Smooth muscle cell (in vitro differentiated cells): ENCODE measurements around the gene CLTC. TPM values are rescaled to one million over a fixed set of nuclear protein-coding genes. Genes with fewer than 3 reads are reported as not detected.

Experiments
- DNase-seq: peaks from one replicate; lab custom pipeline; 2025; ENCODE audit not compliant: unreplicated experiment; lab: John Stamatoyannopoulos, UW
- H2AFZ ChIP-seq: fragments of 200-600 bp; sonication (generic); 2 replicates; pipeline ENCODE4 v1.6.0; 2016; ENCODE audit warnings: antibody characterized with exemption, low read depth, mild to moderate bottlenecking
- H3F3A ChIP-seq: fragments of 200-600 bp; sonication (generic); 2 replicates; pipeline ENCODE4 v1.6.0; 2017; ENCODE audit warnings: antibody characterized with exemption, low read depth
- H3K27ac ChIP-seq: fragments of 200-600 bp; sonication (generic); 2 replicates; pipeline ENCODE4 v1.5.1; 2016; ENCODE audit warnings: low read depth, mild to moderate bottlenecking
- H3K27me3 ChIP-seq: fragments of 200-600 bp; sonication (generic); 2 replicates; pipeline ENCODE4 v1.6.1; 2016; ENCODE audit warnings: low read depth, mild to moderate bottlenecking
- H3K36me3 ChIP-seq: fragments of 200-600 bp; sonication (generic); 2 replicates; pipeline ENCODE4 v1.5.1; 2016; ENCODE audit warnings: low read depth
- H3K4me1 ChIP-seq: fragments of 200-600 bp; sonication (generic); 2 replicates; pipeline ENCODE4 v1.5.1; 2016; ENCODE audit warnings: low read depth
- H3K4me2 ChIP-seq: fragments of 200-600 bp; sonication (generic); 2 replicates; pipeline ENCODE4 v1.6.0; 2016; ENCODE audit warnings: mild to moderate bottlenecking
- H3K4me3 ChIP-seq: fragments of 200-600 bp; sonication (generic); 2 replicates; pipeline ENCODE4 v1.5.1; 2016; ENCODE audit warnings: mild to moderate bottlenecking
- H3K79me2 ChIP-seq: fragments of 200-600 bp; sonication (generic); 2 replicates; pipeline ENCODE4 v1.6.0; 2016; ENCODE audit warnings: low read depth, mild to moderate bottlenecking
- H3K9ac ChIP-seq: fragments of 200-600 bp; sonication (generic); 2 replicates; pipeline ENCODE4 v1.6.0; 2016; ENCODE audit warnings: low read depth
- H3K9me3 ChIP-seq: fragments of 200-600 bp; sonication (generic); replicated peaks from 2 replicates; pipeline ENCODE4 v1.5.1; 2016; ENCODE audit warnings: low read depth
- H4K20me1 ChIP-seq: fragments of 200-600 bp; sonication (generic); 2 replicates; pipeline ENCODE4 v1.6.0; 2016; ENCODE audit warnings: low read depth
- CTCF ChIP-seq: fragments of 200-600 bp; sonication (generic); IDR thresholded peaks from 2 replicates; pipeline ENCODE4 v1.5.1; 2017; ENCODE audit warnings: borderline replicate concordance, mild to moderate bottlenecking, antibody characterized with exemption; ENCODE audit not compliant: insufficient read depth, poor library complexity, severe bottlenecking
- WGBS: methylation state at CpG from one replicate; pipeline ENCODE4 v1.1.7; 2016; ENCODE audit warnings: low lambda C conversion rate; 5-methylcytosine and 5-hydroxymethylcytosine counted together
- polyA plus RNA-seq: library from polyadenylated mRNA; unstranded; fragments of >200 nt; fragmentation: Nextera tagmentation; extraction: Ambion mirVana; gene quantifications from 2 replicates; pipeline ENCODE4 v1.2.1, GENCODE V29; 2016
- total RNA-seq: library from RNA; depleted of rRNA; stranded (reverse); fragments of >200 nt; gene quantifications from 2 replicates; pipeline ENCODE4 v1.2.3, GENCODE V29; 2014

The CLTC gene
- total and polyA plus RNA-seq, 2 experiments from 2014 or later, result 102 to 362 TPM

- TF ChIP-seq CTCF, result no peak
- H3K4me3 ChIP-seq, result no peak overlapping the region
- H3K79me2 ChIP-seq, result peaks cover 79% of the 10 kb centered on the region
- H3K27ac ChIP-seq, result peak overlapping the region; percentile 74
- DNase-seq, result no peak
- no peaks in the 10 kb centered on the region for H3K9me3 ChIP-seq
- no peak overlapping the region for H2AFZ ChIP-seq
- no peak overlapping the region for H3K9ac ChIP-seq
- H3K4me1 ChIP-seq, result peaks cover 7% of the 10 kb centered on the region
- peaks cover 89% of the 10 kb centered on the region for H4K20me1 ChIP-seq
- H3K4me2 ChIP-seq, result peak overlapping the region; percentile 62
- WGBS, result 93% methylated on average over 1 of the region's 1 CpG
- H3F3A ChIP-seq, result peaks cover 35% of the 10 kb centered on the region
- no peaks in the 10 kb centered on the region for H3K27me3 ChIP-seq
- peaks cover 37% of the 10 kb centered on the region for H3K36me3 ChIP-seq
These were observed 49.7 kb downstream of the CLTC start for GRCh38 chr17:59669411-59669810.

- Histone ChIP-seq H3K79me2 (peaks cover 79% of the 10 kb centered on the region), H3K36me3 (peaks cover 36% of the 10 kb centered on the region), H3K4me2 (no peak overlapping the region), H3K4me1 (peaks cover 7% of the 10 kb centered on the region), H4K20me1 (peaks cover 86% of the 10 kb centered on the region), H3K9ac (no peak overlapping the region), H3F3A (peaks cover 30% of the 10 kb centered on the region), H3K4me3 (no peak overlapping the region), H3K9me3 (no peaks in the 10 kb centered on the region), H3K27ac (peak overlapping the region; percentile 74), H3K27me3 (no peaks in the 10 kb centered on the region), H2AFZ (no peak overlapping the region)
- 89% methylated on average over 1 of the region's 1 CpG for WGBS
- DNase-seq, result no peak
- TF ChIP-seq CTCF, result no peak
These were observed 50.2 kb downstream of the CLTC start for GRCh38 chr17:59669944-59670343.

- no peaks in the 10 kb centered on the region for H3K9me3 ChIP-seq
- no peak overlapping the region for H3K4me2 ChIP-seq
- H3F3A ChIP-seq, result peaks cover 25% of the 10 kb centered on the region
- peaks cover 7% of the 10 kb centered on the region for H3K4me1 ChIP-seq
- peak overlapping the region; percentile 74 for H3K27ac ChIP-seq
- peaks cover 31% of the 10 kb centered on the region for H3K36me3 ChIP-seq
- DNase-seq, result no peak
- no peak overlapping the region for H3K9ac ChIP-seq
- WGBS, result 94% methylated on average over 1 of the region's 1 CpG
- peaks cover 82% of the 10 kb centered on the region for H4K20me1 ChIP-seq
- no peak overlapping the region for H2AFZ ChIP-seq
- H3K27me3 ChIP-seq, result no peaks in the 10 kb centered on the region
- TF ChIP-seq CTCF, result no peak
- H3K79me2 ChIP-seq, result peaks cover 75% of the 10 kb centered on the region
- no peak overlapping the region for H3K4me3 ChIP-seq
These were observed 51.7 kb downstream of the CLTC start for GRCh38 chr17:59671386-59671785.

- Histone ChIP-seq H3K4me1 (no peaks in the 10 kb centered on the region), H3K9me3 (no peaks in the 10 kb centered on the region), H3K79me2 (peaks cover 67% of the 10 kb centered on the region), H3K36me3 (peaks cover 35% of the 10 kb centered on the region), H3K27ac (peak overlapping the region; percentile 22), H3F3A (peaks cover 19% of the 10 kb centered on the region), H3K9ac (no peak overlapping the region), H3K4me3 (no peak overlapping the region), H3K27me3 (no peaks in the 10 kb centered on the region), H4K20me1 (peaks cover 79% of the 10 kb centered on the region), H3K4me2 (no peak overlapping the region), H2AFZ (no peak overlapping the region)
- DNase-seq, result no peak
- TF ChIP-seq CTCF, result no peak
- WGBS, result 94% methylated on average over 1 of the region's 1 CpG
These were observed 55.5 kb downstream of the CLTC start for GRCh38 chr17:59675231-59675630.
